Prostate gland (tissue), 2 donors: ENCODE results near the gene EIF3D. TPM values are rescaled to one million over a fixed set of nuclear protein-coding genes. Genes with fewer than 3 reads are reported as not detected.

Experiments used
- DNase-seq: peaks from one replicate; pipeline ENCODE4 v3.0.0-alpha.2; 2019; ENCODE audit warnings: low spot score
- H3K27ac ChIP-seq, 2 donors: fragments of 200-600 bp; sonication (generic); 2 replicates each; pipeline ENCODE4 v1.5.1; 2017 to 2019
- H3K27me3 ChIP-seq: fragments of 200-600 bp; sonication (generic); replicated peaks from 2 replicates; pipeline ENCODE4 v1.5.1; 2019; ENCODE audit not compliant: insufficient read depth
- H3K36me3 ChIP-seq, 2 donors: fragments of 200-600 bp; sonication (generic); 1 replicate in 1 of 2; 2 replicates in 1 of 2; pipeline versions ENCODE4 v1.5.1 to v1.8.1; 2017 to 2019
- H3K4me1 ChIP-seq: fragments of 200-600 bp; sonication (generic); replicated peaks from 2 replicates; pipeline ENCODE4 v1.5.1; 2019
- H3K4me3 ChIP-seq, 2 donors: fragments of 200-600 bp; sonication (generic); 2 replicates each; pipeline ENCODE4 v1.5.1; 2017 to 2019
- H3K9me3 ChIP-seq: fragments of 200-600 bp; sonication (generic); 2 replicates; pipeline ENCODE4 v1.5.1; 2017
- CTCF ChIP-seq, 4 experiments: fragments of 200-600 bp in 2 of 4; fragments of 450-650 bp in 2 of 4; sonication (generic) in 2 of 4; IDR thresholded peaks; 1 replicate in 3 of 4; 2 replicates in 1 of 4; pipeline ENCODE4 v1.5.1; 2016 to 2019; ENCODE audit warnings: antibody characterized with exemption in 4 of 4, mild to moderate bottlenecking in 2 of 4, moderate library complexity in 2 of 4
- POLR2A ChIP-seq: fragments of 450-650 bp; IDR thresholded peaks from one replicate; pipeline ENCODE4 v1.6.1; 2016; ENCODE audit warnings: antibody characterized with exemption, mild to moderate bottlenecking
- POLR2AphosphoS5 ChIP-seq: sonication (generic); formaldehyde crosslinking; IDR thresholded peaks from one replicate; pipeline ENCODE4 v1.6.1; 2017; ENCODE audit warnings: antibody characterized with exemption
- WGBS: methylation state at CpG from one replicate; pipeline ENCODE4 v1.1.5; 2018; 5-methylcytosine and 5-hydroxymethylcytosine counted together
- intact Hi-C: fragments of 100-400 bp; cut with DNase I; formaldehyde crosslinking; loops from one replicate; pipeline ENCODE4 v1.14.2; 2022
- total RNA-seq, 2 donors: library from RNA; depleted of rRNA; stranded (reverse); fragments of >200 nt; gene quantifications; one replicate each; pipeline ENCODE4 v1.1.0, GENCODE V29; 2016

Gene EIF3D
- total RNA-seq, 2 donors from 2014 or later, result 241 to 364 TPM

- TF ChIP-seq CTCF (IDR thresholded peaks at IDR 0.05) (no peak), POLR2AphosphoS5 (no peak), POLR2A (no peak)
- WGBS, result 66% methylated on average over 17 of the region's 17 CpGs
- intact Hi-C loops, result loop anchor here (2.0 kb wide), 1 partner anchor 135 kb away; no protein-coding TSS in a partner anchor
- Histone ChIP-seq H3K36me3 (no peaks in the 10 kb centered on the region), H3K9me3 (no peaks in the 10 kb centered on the region), H3K4me3 (no peak overlapping the region), H3K27ac (peak overlapping the region; percentile 82), H3K27me3 (no peaks in the 10 kb centered on the region), H3K4me1 (peaks cover 17% of the 10 kb centered on the region)
- DNase-seq, result no peak
These were observed 65.2 kb downstream of the EIF3D start for GRCh38 chr22:36463783-36464184.

- H3K4me3 ChIP-seq, result no peak overlapping the region
- WGBS, result 69% methylated on average over 16 of the region's 16 CpGs
- H3K36me3 ChIP-seq, result no peaks in the 10 kb centered on the region
- intact Hi-C loops, result no loop called here
- H3K27me3 ChIP-seq, result no peaks in the 10 kb centered on the region
- H3K4me1 ChIP-seq, result peaks cover 17% of the 10 kb centered on the region
- no peaks in the 10 kb centered on the region for H3K9me3 ChIP-seq
- no peak for TF ChIP-seq POLR2AphosphoS5
- TF ChIP-seq CTCF (IDR thresholded peaks at IDR 0.05), result no peak
- no peak for TF ChIP-seq POLR2A
- H3K27ac ChIP-seq, result peak overlapping the region; percentile 51 to 62
- no peak for DNase-seq
These were observed 67.0 kb downstream of the EIF3D start for GRCh38 chr22:36461665-36462649.

Other genes starting within 250 kb of the EIF3D start
- gene MYH9, start 141.2 kb downstream of the EIF3D start, total RNA-seq, result 100 to 1,000 TPM; 295 to 329 TPM
- 100 to 1,000 TPM in 1 of 2 donors, 10 to 100 TPM in 1; 74.3 to 148 TPM for gene TXN2, start 47.5 kb downstream of the EIF3D start, total RNA-seq
- gene FOXRED2, start 22.1 kb downstream of the EIF3D start, total RNA-seq, result 10 to 100 TPM; 24.7 to 33.7 TPM
- gene CACNG2, start 174.6 kb upstream of the EIF3D start, total RNA-seq, result not detected
- 10 to 100 TPM; 16.5 to 26.4 TPM for gene IFT27, start 247.0 kb upstream of the EIF3D start, total RNA-seq